H7 (cell line): ENCODE data around the gene SDCCAG8. TPM values are rescaled to one million over a fixed set of nuclear protein-coding genes. Genes with fewer than 3 reads are reported as not detected.
"Not testable (repeated sequence)": the region's sequence is repeated elsewhere in the genome, so short reads cannot be mapped to it uniquely, and the experiment has no call there.

Experiments
- DNase-seq: peaks from one replicate; pipeline ENCODE4 v3.0.0; 2012
- H3K27me3 ChIP-seq: 2 replicates; pipeline ENCODE4 v1.6.0; 2011; ENCODE audit warnings: mild to moderate bottlenecking, low read length; ENCODE audit not compliant: control insufficient read depth, insufficient read depth
- H3K36me3 ChIP-seq: replicated peaks from 2 replicates; pipeline ENCODE4 v1.5.1; 2011; ENCODE audit warnings: low read length; ENCODE audit not compliant: control insufficient read depth, insufficient read depth
- H3K4me3 ChIP-seq: 2 replicates; pipeline ENCODE4 v1.5.1; 2011; ENCODE audit warnings: low read depth, mild to moderate bottlenecking, control low read depth, low read length, moderate library complexity; ENCODE audit not compliant: insufficient read depth
- total RNA-seq: library from RNA; depleted of rRNA; stranded (reverse); fragments of >200 nt; shearing (Covaris generic); gene quantifications from 2 replicates; pipeline ENCODE4 v1.2.3, GENCODE V29; 2014

The SDCCAG8 gene
- total RNA-seq, 1 experiment from 2014 or later: 145 TPM

DNA sequence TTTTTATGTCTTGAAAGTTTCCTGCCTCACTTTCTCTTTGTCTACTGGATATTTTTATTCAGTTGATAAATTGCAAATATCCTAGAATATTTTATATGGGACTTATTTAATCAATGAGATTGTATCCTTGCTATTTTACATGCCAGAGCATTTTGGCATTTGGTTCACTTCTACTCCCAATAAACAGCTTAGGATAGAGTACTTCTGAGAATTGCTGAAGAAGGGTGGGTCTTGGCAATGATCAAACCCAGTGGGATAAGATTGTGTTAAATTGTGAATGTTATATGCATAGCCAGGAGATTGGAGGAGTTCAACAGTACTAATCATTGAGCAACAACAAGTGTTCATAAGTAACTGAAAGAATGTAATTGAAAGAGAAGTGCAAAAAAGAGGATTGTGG, 60.1 kb downstream of the SDCCAG8 start:
- no peaks in the 10 kb centered on the region for H3K36me3 ChIP-seq
- DNase-seq: no peak
- H3K4me3 ChIP-seq: no peak overlapping the region
- no peaks in the 10 kb centered on the region for H3K27me3 ChIP-seq

DNA sequence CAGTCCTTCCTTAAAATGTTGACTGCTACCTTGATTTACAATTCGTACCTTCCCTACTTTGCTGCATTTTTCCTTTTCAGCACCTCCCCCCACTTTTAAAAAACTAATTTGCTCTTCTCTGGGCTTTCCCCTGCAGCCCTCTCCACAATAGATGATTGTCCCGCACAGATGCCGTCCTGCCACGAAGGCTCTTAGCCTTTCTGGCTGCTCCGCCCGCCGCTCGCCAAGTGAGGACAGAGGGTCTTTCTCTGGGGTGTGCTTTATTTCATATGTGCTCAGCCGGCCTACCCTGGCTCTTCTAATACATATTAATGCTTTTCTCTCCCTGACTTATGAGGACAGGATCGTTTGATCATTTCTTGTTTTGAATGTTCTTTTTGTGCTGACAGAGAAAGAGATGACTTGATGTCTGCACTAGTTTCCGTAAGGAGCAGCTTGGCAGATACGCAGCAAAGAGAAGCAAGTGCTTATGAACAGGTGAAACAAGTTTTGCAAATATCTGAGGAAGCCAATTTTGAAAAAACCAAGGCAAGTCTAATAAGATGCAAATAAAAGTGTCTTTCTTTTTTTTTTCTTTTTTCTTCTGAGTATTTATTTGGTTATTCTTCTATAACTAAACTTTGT, 60.6 kb downstream of the SDCCAG8 start:
- H3K36me3 ChIP-seq: no peaks in the 10 kb centered on the region
- DNase-seq: peak; percentile 14
- no peaks in the 10 kb centered on the region for H3K27me3 ChIP-seq
- no peak overlapping the region for H3K4me3 ChIP-seq

DNA sequence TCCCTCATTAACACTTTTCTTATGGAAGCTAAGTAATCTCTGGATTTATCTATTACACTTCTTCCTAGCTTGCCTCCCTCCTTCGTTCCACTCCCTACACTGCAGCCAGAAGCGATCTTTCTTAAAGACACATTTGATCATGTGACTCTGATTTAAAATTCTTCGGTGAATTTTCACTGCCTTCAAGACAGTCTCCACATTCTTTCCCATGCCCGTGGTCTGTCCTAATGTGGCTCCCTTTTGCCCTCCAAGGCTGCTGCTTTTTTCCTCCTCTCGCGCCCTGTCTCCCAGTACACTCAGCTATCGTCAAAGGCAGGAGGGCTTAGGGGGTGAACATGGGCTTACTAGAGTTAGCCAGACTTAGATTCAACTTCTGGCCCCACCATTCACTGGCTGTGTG, 64.4 kb downstream of the SDCCAG8 start:
- Histone ChIP-seq H3K4me3 (no peak overlapping the region), H3K27me3 (no peaks in the 10 kb centered on the region), H3K36me3 (no peaks in the 10 kb centered on the region)
- no peak for DNase-seq

DNA sequence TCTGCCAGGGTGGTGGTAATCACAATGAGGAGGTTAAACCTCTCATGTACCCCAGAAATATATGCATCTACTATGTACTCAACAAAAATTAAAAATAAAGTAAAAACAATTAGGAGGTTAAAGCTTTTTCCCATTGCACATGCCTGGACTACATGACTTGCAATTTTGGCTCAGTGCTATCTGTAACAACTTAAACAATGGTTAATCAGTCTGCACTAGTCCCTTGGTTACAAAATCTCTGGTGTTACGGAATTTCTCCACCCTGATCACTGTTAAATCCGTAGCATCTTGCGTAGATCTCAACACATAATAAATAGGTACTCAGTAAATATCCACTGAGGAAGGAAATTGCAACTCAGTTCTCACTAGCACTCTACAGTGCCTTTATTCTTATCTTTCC, 66.5 kb downstream of the SDCCAG8 start:
- Histone ChIP-seq H3K36me3 (no peaks in the 10 kb centered on the region), H3K27me3 (no peaks in the 10 kb centered on the region), H3K4me3 (no peak overlapping the region)
- no peak for DNase-seq

DNA sequence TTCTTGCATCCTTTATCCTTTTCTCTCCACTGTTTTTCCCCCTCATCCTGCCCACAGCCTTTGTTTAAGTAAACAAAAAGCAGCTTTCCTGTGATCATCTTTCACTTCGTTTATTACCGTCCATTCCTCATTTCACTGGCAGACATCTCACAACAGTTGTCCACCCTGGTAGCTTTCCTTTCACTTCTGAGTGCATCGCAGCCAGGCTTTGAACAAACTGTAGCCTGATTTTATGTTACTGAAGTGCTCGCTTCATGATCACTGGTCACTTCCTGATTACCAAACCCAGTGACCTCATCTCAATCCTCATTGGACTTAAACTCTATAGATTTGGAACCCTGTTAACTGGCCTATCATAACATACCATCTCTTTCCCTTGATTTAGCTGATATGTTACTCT, 67.7 kb downstream of the SDCCAG8 start:
- Histone ChIP-seq H3K27me3 (no peaks in the 10 kb centered on the region), H3K36me3 (no peaks in the 10 kb centered on the region), H3K4me3 (no peak overlapping the region)
- no peak for DNase-seq

DNA sequence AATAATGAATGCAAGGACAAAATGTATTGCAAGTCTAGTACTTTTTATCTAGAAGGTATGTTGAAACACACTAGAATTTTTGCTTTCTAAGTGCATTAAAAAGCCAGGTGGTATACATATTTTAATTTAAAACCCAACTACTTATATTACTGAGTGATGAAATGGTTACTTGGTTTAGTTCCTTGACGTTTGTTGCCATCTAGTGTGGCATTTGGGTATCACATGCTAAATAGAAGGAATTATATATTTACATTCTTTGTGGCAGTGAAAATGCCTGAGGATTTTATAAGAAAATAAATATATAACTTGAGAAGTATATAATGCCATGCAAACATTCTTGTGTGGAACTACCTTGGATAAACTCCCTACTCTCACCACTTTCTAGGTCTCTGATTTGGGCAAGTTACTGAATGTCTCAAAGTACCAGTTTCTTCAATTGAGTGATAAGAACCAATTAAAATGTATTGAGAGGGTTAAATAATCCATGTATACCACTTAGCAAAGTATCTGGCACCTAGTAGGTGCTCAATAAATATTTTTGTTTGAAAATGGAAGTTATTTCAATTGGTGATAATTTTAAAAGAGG, 69.6 kb downstream of the SDCCAG8 start:
- DNase-seq: no peak

DNA sequence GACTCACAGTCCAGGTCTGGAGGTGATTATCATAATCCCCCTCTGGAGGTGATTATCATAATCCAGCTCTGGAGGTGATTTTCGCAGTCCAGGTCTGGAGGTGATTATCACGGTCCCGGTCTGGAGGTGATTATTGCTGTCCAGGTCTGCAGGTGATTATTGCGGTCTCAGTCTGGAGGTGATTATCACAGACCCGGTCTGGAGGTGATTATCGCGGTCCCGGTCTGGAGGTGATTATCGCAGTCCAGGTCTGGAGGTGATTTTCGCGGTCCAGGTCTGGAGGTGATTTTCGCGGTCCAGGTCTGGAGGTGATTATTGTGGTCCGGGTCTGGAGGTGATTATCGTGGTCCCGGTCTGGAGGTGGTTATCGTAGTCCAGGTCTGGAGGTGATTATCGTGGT, 76.6 kb downstream of the SDCCAG8 start:
- H3K4me3 ChIP-seq: no peak overlapping the region
- no peak for DNase-seq
- H3K36me3 ChIP-seq: no peaks in the 10 kb centered on the region
- no peaks in the 10 kb centered on the region for H3K27me3 ChIP-seq

More for the DNA sequence above, 69.6 kb downstream of the SDCCAG8 start:
- no peak overlapping the region for H3K4me3 ChIP-seq
- no peaks in the 10 kb centered on the region for H3K36me3 ChIP-seq
- no peaks in the 10 kb centered on the region for H3K27me3 ChIP-seq

DNA sequence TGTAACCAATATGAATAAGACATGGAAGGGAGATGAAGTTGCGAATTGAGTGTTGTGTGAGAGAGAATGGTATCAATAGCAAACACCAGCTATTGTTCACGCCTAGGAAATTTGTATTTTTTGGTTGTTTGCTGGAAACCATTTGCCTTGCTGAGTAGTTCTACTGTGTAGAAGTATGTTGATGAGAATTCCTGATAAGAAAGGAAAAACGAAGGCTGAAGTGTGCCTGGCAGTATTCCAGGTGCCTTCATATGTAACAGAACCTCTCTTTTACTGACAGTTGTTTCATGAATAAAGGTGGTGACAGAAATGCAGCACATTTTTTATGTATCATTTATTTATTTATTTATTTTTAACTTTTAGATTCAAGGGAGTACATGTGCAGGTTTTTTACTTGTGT, 79.5 kb downstream of the SDCCAG8 start:
- no peak for DNase-seq
- H3K4me3 ChIP-seq: no peak overlapping the region
- H3K27me3 ChIP-seq: no peaks in the 10 kb centered on the region
- H3K36me3 ChIP-seq: no peaks in the 10 kb centered on the region

DNA sequence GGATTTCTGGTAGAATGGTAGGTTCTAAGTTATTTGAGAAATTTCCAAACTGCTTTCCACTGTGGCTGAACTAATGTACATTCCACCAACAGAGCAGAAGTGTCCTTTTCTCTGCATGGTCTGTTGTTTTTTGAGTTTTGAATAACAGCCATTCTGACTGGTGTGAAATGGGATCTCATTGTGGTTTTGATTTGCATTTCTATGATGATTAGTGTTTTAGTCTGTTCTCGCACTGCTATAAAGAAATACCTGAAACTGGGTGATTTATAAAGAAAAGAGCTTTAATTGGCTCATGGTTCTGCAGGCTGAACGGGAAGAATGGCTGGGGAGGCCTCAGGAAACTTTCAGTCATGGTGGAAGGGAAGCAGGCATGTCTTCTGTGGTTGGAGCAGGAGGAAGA, 80.3 kb downstream of the SDCCAG8 start:
- no peak overlapping the region for H3K4me3 ChIP-seq
- DNase-seq: no peak
- H3K27me3 ChIP-seq: no peaks in the 10 kb centered on the region
- H3K36me3 ChIP-seq: no peaks in the 10 kb centered on the region

DNA sequence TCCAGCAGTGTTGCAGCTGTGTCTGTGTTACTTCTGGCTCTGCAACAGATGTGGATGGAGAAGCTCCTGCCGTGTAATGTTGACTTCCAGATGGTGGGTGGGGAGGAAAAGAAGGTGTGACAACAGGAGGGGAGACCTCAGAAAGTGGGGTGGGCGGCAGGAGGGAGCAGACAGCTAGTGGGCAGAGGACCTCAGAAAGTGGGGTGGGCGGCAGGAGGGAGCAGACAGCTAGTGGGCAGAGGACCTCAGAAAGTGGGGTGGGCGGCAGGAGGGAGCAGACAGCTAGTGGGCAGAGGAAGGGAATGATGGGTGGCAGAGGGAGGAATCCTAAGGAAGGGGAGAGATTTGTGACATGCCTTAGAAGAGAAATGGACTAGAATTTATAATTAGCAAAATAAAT, 83.0 kb downstream of the SDCCAG8 start:
- not testable (repeated sequence) for H3K4me3 ChIP-seq, H3K27me3 ChIP-seq, H3K36me3 ChIP-seq, DNase-seq

DNA sequence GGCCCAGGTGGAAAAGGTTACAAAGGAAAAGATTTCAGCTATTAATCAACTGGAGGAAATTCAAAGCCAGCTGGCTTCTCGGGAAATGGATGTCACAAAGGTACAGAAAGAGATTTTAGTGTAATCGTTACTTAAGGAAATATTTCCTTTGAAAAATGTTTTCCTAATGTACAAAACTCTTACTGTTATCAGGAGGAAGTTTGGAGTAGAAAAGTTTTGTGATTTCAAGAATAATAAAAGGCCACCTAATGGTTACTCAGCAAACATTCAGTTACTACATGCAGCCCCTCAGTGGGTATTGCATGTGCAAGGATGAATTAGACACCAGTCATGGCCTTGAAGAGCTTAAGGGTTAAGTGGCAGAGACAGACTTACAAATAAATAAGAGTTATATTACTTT, 85.2 kb downstream of the SDCCAG8 start:
- DNase-seq: no peak
- no peak overlapping the region for H3K4me3 ChIP-seq
- H3K36me3 ChIP-seq: no peaks in the 10 kb centered on the region
- no peaks in the 10 kb centered on the region for H3K27me3 ChIP-seq

DNA sequence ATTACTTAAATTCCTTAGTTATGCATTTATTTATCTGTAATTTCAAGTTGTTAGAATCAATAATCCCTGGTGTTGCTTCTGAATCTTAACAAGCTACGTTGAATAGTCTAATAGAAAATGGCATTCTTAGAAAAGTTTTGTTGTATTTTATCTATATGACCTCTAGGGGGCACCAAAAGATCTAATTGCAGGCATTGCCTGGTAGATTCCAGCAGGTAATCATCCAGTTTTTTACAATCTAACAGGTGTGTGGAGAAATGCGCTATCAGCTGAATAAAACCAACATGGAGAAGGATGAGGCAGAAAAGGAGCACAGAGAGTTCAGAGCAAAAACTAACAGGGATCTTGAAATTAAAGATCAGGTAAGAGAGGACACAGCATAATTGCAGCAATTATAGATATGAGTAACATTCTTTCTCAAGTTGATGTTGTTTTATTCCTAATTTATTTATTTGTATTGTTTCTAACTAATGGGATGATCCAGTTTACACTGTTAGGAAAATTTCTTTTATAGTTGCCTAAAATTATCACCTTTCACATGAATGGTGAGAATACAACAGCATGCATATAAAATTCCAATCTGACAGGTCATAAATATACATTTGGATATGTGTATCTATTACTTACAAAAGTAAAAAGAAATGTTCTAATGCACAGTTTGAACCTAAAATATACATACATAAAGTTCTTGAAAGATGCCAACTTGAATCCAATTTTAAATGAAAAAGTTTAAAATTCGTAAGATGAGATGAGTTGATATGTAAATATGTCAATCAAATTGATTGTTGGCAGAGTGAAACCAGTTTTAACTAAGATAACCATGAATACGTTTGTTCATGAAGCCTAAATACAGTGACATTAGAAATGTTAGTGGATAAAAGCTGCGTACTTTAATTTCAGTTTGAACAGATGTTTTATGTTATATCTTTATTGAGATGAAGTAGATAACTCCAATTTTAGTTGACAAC, 88.4 kb downstream of the SDCCAG8 start:
- Histone ChIP-seq H3K4me3 (no peak overlapping the region), H3K36me3 (no peaks in the 10 kb centered on the region), H3K27me3 (no peaks in the 10 kb centered on the region)
- DNase-seq: peak; percentile 59

DNA sequence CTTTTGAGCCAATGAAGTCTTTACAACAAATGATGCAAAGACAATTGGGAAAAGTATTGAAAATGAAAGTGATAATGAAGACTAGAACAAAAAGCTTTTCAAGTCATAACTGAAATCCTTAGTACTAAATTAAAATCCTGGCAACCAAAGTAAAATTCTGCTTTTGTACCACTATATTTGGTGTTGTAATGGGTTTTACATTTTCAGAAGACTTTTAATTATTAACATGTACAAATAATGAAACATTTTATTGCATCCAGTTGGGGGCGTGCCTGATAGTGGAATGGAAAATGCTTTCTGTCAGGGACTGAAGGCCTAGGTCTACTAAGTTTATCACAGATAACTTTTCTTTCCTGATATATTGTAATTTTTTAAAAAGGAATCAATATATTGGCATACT, 89.4 kb downstream of the SDCCAG8 start:
- no peak for DNase-seq
- Histone ChIP-seq H3K36me3 (no peaks in the 10 kb centered on the region), H3K4me3 (no peak overlapping the region), H3K27me3 (no peaks in the 10 kb centered on the region)

DNA sequence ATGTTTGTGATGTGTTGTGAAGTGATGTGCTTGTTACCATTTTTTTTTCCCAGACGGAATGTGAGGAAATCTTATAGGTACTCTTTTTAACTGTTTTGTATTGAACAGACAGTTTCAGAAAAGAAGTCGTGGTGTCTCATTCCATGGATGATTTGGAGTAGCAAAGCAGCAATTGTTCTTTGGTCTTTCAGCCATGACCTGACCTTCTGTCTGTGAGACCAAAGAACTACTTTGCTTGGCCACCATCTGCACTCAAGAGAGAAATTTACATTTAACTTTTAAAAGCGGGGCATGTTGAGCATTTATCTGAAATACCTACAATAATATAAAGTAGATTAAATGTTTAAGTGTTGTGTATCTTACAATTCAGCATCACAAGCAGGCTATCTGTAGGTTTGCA, 90.2 kb downstream of the SDCCAG8 start:
- Histone ChIP-seq H3K4me3 (no peak overlapping the region), H3K36me3 (no peaks in the 10 kb centered on the region), H3K27me3 (no peaks in the 10 kb centered on the region)
- no peak for DNase-seq

DNA sequence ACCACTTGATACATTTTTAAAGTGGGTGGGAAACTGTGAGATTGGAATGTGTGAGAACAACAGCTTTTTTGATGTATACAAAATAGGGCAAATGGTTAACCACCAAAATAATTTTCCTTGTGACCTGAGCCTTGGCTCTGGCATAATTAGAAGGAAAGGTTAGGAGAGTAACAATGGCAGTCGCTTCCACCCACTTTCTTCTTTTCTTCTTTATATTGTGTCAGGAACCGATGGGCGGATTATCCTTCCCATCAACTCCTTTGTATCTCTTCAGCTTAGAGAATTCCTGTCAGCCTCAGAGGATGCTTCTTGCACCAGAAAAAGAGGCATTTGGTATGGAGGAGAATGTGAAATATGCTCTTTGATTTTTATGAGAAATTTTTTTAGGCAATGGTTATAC, 90.6 kb downstream of the SDCCAG8 start:
- Histone ChIP-seq H3K27me3 (no peaks in the 10 kb centered on the region), H3K36me3 (no peaks in the 10 kb centered on the region), H3K4me3 (no peak overlapping the region)
- no peak for DNase-seq
